GM19193 (cell line): ENCODE measurements around the gene SMOC2.

Experiments
- POLR2A ChIP-seq: IDR thresholded peaks from 4 replicates; pipeline ENCODE4 v1.6.1; 2011; ENCODE audit not compliant: insufficient read depth, insufficient read length; ENCODE audit errors: extremely low read depth

SMOC2 gene

GRCh38 chr6:168704678-168705077, 263.7 kb downstream of the SMOC2 start:
- TF ChIP-seq POLR2A: no peak

- TF ChIP-seq POLR2A: no peak
Observed at GRCh38 chr6:168706471-168707177, 265.6 kb downstream of the SMOC2 start.

- no peak for TF ChIP-seq POLR2A
Observed at GRCh38 chr6:168708526-168708925, 267.5 kb downstream of the SMOC2 start.

- no peak for TF ChIP-seq POLR2A
Observed at GRCh38 chr6:168708984-168709383, 268.0 kb downstream of the SMOC2 start.

- no peak for TF ChIP-seq POLR2A
Observed at GRCh38 chr6:168709390-168709789, 268.4 kb downstream of the SMOC2 start.

GRCh38 chr6:168709991-168710390, 269.0 kb downstream of the SMOC2 start:
- no peak for TF ChIP-seq POLR2A

- TF ChIP-seq POLR2A: no peak
Observed at GRCh38 chr6:168711049-168711640, 270.2 kb downstream of the SMOC2 start.

GRCh38 chr6:168711666-168712300, 270.8 kb downstream of the SMOC2 start:
- no peak for TF ChIP-seq POLR2A

- TF ChIP-seq POLR2A: no peak
Observed at GRCh38 chr6:168712993-168713392, 272.0 kb downstream of the SMOC2 start.

- no peak for TF ChIP-seq POLR2A
Observed at GRCh38 chr6:168713839-168714238, 272.9 kb downstream of the SMOC2 start.

GRCh38 chr6:168714547-168715260, 273.7 kb downstream of the SMOC2 start:
- TF ChIP-seq POLR2A: no peak

GRCh38 chr6:168715643-168716481, 274.9 kb downstream of the SMOC2 start:
- no peak for TF ChIP-seq POLR2A

- no peak for TF ChIP-seq POLR2A
Observed at GRCh38 chr6:168716581-168716980, 275.6 kb downstream of the SMOC2 start.

- no peak for TF ChIP-seq POLR2A
Observed at GRCh38 chr6:168717491-168717890, 276.5 kb downstream of the SMOC2 start.
